SK-N-SH (cell line): ENCODE data around the gene BZW2. TPM values are rescaled to one million over a fixed set of nuclear protein-coding genes. Genes with fewer than 3 reads are reported as not detected.

Experiments
- CTCF ChIA-PET: fragments of 300-600, 350-600 bp; formaldehyde crosslinking; extraction: SDS; loops from one replicate; lab custom pipeline; 2021; lab: Yijun Ruan, JAX
- POLR2A ChIA-PET: fragments of 350-600 bp; sonication (Branson Sonifier 250); formaldehyde crosslinking; extraction: SDS; loops from one replicate; lab custom pipeline; 2020; ENCODE audit warnings: antibody characterized with exemption, inconsistent platforms; lab: Yijun Ruan, JAX
- DNase-seq: peaks from one replicate; pipeline ENCODE4 v3.0.0; 2012
- H2AFZ ChIP-seq: fragments of 200-600 bp; sonication (generic); 2 replicates; pipeline ENCODE4 v1.8.1; 2016; ENCODE audit warnings: antibody characterized with exemption, mild to moderate bottlenecking, low read depth
- H3F3A ChIP-seq: fragments of 200-600 bp; sonication (generic); replicated peaks from 2 replicates; pipeline ENCODE3; 2016; ENCODE audit warnings: antibody characterized with exemption, mild to moderate bottlenecking; ENCODE audit not compliant: insufficient read depth
- H3K27ac ChIP-seq, 2 experiments: fragments of 200-500 bp in 1 of 2; fragments of 200-600 bp in 1 of 2; sonication (Bioruptor generic) in 1 of 2; sonication (generic), shearing (Covaris generic) in 1 of 2; 2 replicates each; pipeline versions ENCODE4 v1.5.1 to v1.6.1; 2014 to 2016; ENCODE audit warnings: low read depth in 2 of 2, inconsistent platforms in 1 of 2, low read length in 1 of 2, mild to moderate bottlenecking in 1 of 2, mixed read lengths in 1 of 2
- H3K27me3 ChIP-seq: fragments of 200-600 bp; sonication (generic), shearing (Covaris generic); 2 replicates; pipeline ENCODE4 v1.6.1; 2016; ENCODE audit warnings: mixed run types; ENCODE audit not compliant: insufficient read depth
- H3K36me3 ChIP-seq, 2 experiments: fragments of 200-500 bp in 1 of 2; fragments of 200-600 bp in 1 of 2; sonication (Bioruptor generic) in 1 of 2; sonication (generic) in 1 of 2; replicated peaks in 1 of 2; 2 replicates each; pipeline versions ENCODE3 to v1.5.1; 2014 to 2016; ENCODE audit warnings: low read length in 1 of 2, mild to moderate bottlenecking in 1 of 2; ENCODE audit not compliant: insufficient read depth in 2 of 2, control insufficient read depth in 1 of 2
- H3K4me1 ChIP-seq, 2 experiments: fragments of 200-500 bp in 1 of 2; fragments of 200-600 bp in 1 of 2; sonication (Bioruptor generic) in 1 of 2; sonication (generic), shearing (Covaris generic) in 1 of 2; 2 replicates each; pipeline versions ENCODE4 v1.5.1 to v1.6.1; 2014 to 2016; ENCODE audit warnings: low read depth in 1 of 2, low read length in 1 of 2, mixed run types in 1 of 2; ENCODE audit not compliant: insufficient read depth in 2 of 2, control insufficient read depth in 1 of 2
- H3K4me2 ChIP-seq: fragments of 200-600 bp; sonication (generic), shearing (Covaris generic); 2 replicates; pipeline ENCODE4 v1.6.1; 2017; ENCODE audit warnings: mixed run types
- H3K4me3 ChIP-seq, 2 experiments: fragments of 200-500 bp in 1 of 2; fragments of 200-600 bp in 1 of 2; sonication (Bioruptor generic) in 1 of 2; sonication (generic), shearing (Covaris generic) in 1 of 2; 2 replicates each; pipeline versions ENCODE4 v1.5.1 to v1.8.1; 2014 to 2016; ENCODE audit warnings: low read depth in 2 of 2, inconsistent platforms in 1 of 2, low read length in 1 of 2, mild to moderate bottlenecking in 1 of 2, mixed read lengths in 1 of 2, moderate library complexity in 1 of 2
- H3K79me2 ChIP-seq: fragments of 200-600 bp; sonication (generic); 2 replicates; pipeline ENCODE4 v1.8.1; 2017; ENCODE audit warnings: mild to moderate bottlenecking; ENCODE audit not compliant: insufficient read depth
- H3K9ac ChIP-seq: fragments of 200-600 bp; sonication (generic); 2 replicates; pipeline ENCODE4 v1.6.1; 2017; ENCODE audit warnings: mixed run types
- H3K9me2 ChIP-seq: fragments of 200-600 bp; sonication (generic); 2 replicates; pipeline ENCODE4 v1.6.1; 2017; ENCODE audit warnings: mixed run types
- H3K9me3 ChIP-seq: fragments of 200-600 bp; sonication (generic); 2 replicates; pipeline ENCODE4 v1.6.1; 2017; ENCODE audit warnings: mixed run types, mild to moderate bottlenecking, moderate library complexity
- H4K20me1 ChIP-seq: fragments of 200-600 bp; sonication (generic); 2 replicates; pipeline ENCODE4 v1.6.1; 2017; ENCODE audit warnings: mild to moderate bottlenecking, mixed run types; ENCODE audit not compliant: insufficient read depth
- CHD2 ChIP-seq: fragments of 150-350 bp; IDR thresholded peaks from 2 replicates; pipeline ENCODE4 v1.6.1; 2018; ENCODE audit warnings: low read length; ENCODE audit not compliant: partially characterized antibody
- ELF1 ChIP-seq: IDR thresholded peaks from 2 replicates; pipeline ENCODE4 v1.4.0; 2012
- EP300 ChIP-seq, 2 experiments: IDR thresholded peaks; 2 replicates each; pipeline versions ENCODE4 v1.4.0 to v1.6.1; 2012; ENCODE audit warnings: borderline replicate concordance in 1 of 2, low read depth in 1 of 2, low read length in 1 of 2
- FOXM1 ChIP-seq: IDR thresholded peaks from 2 replicates; pipeline ENCODE4 v1.4.0; 2012; ENCODE audit warnings: low read depth, mild to moderate bottlenecking
- GATA2 ChIP-seq: sonication (generic); formaldehyde crosslinking; IDR thresholded peaks from 2 replicates; pipeline ENCODE4 v1.5.0; 2020; ENCODE audit warnings: mild to moderate bottlenecking, missing genetic modification reagents
- MEF2A ChIP-seq: IDR thresholded peaks from 2 replicates; pipeline ENCODE4 v1.4.0; 2012; ENCODE audit warnings: low read depth, borderline replicate concordance
- MXI1 ChIP-seq: IDR thresholded peaks from 2 replicates; pipeline ENCODE4 v1.6.1; 2012; ENCODE audit warnings: mild to moderate bottlenecking, low read depth, low read length, improper control_type of control experiment
- NFIC ChIP-seq: IDR thresholded peaks from 2 replicates; pipeline ENCODE4 v1.4.0; 2012; ENCODE audit warnings: borderline replicate concordance
- RAD21 ChIP-seq: IDR thresholded peaks from 2 replicates; pipeline ENCODE4 v1.6.1; 2012; ENCODE audit warnings: mild to moderate bottlenecking, low read length
- RFX5 ChIP-seq: IDR thresholded peaks from 2 replicates; pipeline ENCODE4 v1.6.1; 2012; ENCODE audit warnings: mild to moderate bottlenecking, improper control_type of control experiment, low read length
- SIN3A ChIP-seq: IDR thresholded peaks from 2 replicates; pipeline ENCODE4 v1.6.1; 2012; ENCODE audit warnings: low read depth, mild to moderate bottlenecking, low read length, moderate library complexity, borderline replicate concordance
- SMC3 ChIP-seq: IDR thresholded peaks from 2 replicates; pipeline ENCODE4 v1.6.1; 2012; ENCODE audit warnings: low read depth, low read length, improper control_type of control experiment
- TEAD4 ChIP-seq: IDR thresholded peaks from 2 replicates; pipeline ENCODE4 v1.4.0; 2012; ENCODE audit warnings: mild to moderate bottlenecking, borderline replicate concordance; ENCODE audit not compliant: insufficient read depth
- YY1 ChIP-seq: IDR thresholded peaks from 2 replicates; pipeline ENCODE4 v1.4.0; 2012; ENCODE audit warnings: low read depth, mild to moderate bottlenecking
- WGBS: methylation state at CpG from one replicate; pipeline ENCODE4 v1.1.6; 2017; ENCODE audit warnings: low lambda C conversion rate; 5-methylcytosine and 5-hydroxymethylcytosine counted together
- polyA plus RNA-seq, 3 experiments: library from polyadenylated mRNA; depleted of rRNA; stranded (reverse); fragments of >200 nt; gene quantifications; 2 replicates each; pipeline ENCODE4 v1.2.3, GENCODE V29; 2012
- TF ChIP-seq, protein P1 (sequence below): fragments of 200-600 bp; sonication (generic); IDR thresholded peaks from 2 replicates; pipeline ENCODE4 v1.6.1; 2017; ENCODE audit warnings: antibody characterized with exemption, mild to moderate bottlenecking, moderate library complexity

The BZW2 gene
- polyA plus RNA-seq, 1 of the 3 experiments (the other 2 are of a cell fraction), result 71.9 TPM

DNA sequence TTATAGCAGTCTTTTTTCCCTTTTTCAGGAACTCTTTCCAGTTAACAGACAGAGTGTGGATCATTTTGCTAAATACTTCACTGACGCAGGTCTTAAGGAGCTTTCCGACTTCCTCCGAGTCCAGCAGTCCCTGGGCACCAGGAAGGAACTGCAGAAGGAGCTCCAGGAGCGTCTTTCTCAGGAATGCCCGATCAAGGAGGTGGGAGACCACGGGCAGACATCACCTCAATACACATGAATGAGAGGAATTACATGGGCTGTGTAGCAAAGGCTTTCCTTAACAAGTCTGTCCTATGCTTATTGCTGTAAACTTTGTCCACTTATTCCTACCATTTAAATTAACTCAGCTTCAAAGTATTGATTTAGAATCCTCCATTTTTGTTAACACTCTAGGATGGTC is 48.8 kb downstream of the BZW2 start:
- Histone ChIP-seq H2AFZ (no peak overlapping the region), H3K79me2 (no peaks in the 10 kb centered on the region), H3F3A (peaks cover 13% of the 10 kb centered on the region), H3K9me3 (no peaks in the 10 kb centered on the region), H3K4me1 (peaks cover 0 to 20% of the 10 kb centered on the region in 2 experiments; a peak in 1 of 4 replicates), H3K4me2 (no peak overlapping the region), H3K9me2 (no peaks in the 10 kb centered on the region), H3K9ac (no peak overlapping the region), H3K36me3 (peaks cover 60 to 82% of the 10 kb centered on the region in 2 experiments), H3K27me3 (no peaks in the 10 kb centered on the region), H3K27ac (no peak overlapping the region), H3K4me3 (no peak overlapping the region), H4K20me1 (no peaks in the 10 kb centered on the region)
- no peak for DNase-seq
- 92% methylated on average over 6 of the region's 6 CpGs for WGBS
- ChIA-PET POLR2A (no interaction called here), CTCF (interaction anchor here (0.7 to 3.5 kb wide), 15 partner anchors 8 to 231 kb away, joined by 3 to 34 read pairs (median 5); partner anchors contain the start of gene TSPAN13)
- TF ChIP-seq MEF2A, result no peak
- no peak for TF ChIP-seq EP300 (IDR thresholded peaks at IDR 0.05; ENCODE audit: borderline replicate concordance in 1 of 2, low read depth in 1 of 2, low read length in 1 of 2)
- TF ChIP-seq MXI1, result no peak
- no peak for TF ChIP-seq YY1

DNA sequence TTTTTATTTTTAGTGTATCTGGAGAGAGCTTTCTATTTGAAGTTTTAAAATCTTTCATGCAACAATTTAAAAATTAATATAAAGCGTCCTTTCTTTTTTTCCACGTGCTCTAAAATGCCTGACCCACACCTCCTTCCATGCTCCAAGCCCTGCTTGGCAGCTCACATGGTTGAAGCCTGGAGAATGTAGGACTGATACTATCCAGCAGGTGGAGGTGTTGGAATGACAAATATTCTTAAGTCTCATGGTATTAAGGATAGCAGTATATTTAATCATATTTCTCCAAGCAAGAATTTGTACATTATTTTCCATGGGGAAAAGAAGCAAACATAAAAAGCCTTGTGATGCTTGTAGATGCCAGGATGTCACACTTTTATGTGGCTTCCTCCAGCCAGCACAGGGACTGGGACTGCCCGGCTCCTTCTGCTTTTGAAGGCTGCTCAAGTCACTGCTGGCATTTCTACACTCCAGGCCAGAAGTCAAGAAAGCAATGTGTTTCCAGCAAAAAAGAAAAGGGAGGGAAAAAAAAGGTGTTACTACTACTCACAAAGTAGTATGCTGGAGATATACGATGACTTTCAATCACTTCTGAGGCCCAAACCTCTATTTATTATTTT is 49.7 kb downstream of the BZW2 start:
- no peaks in the 10 kb centered on the region for H4K20me1 ChIP-seq
- DNase-seq, result peak; percentile 39
- no peak overlapping the region for H3K27ac ChIP-seq
- no peak overlapping the region for H3K4me3 ChIP-seq
- H2AFZ ChIP-seq, result no peak overlapping the region
- peaks cover 13% of the 10 kb centered on the region for H3F3A ChIP-seq
- H3K4me1 ChIP-seq, result peaks cover 0 to 20% of the 10 kb centered on the region in 2 experiments; a peak in 1 of 4 replicates
- no peaks in the 10 kb centered on the region for H3K27me3 ChIP-seq
- ChIA-PET CTCF (interaction anchor here (0.5 to 3.5 kb wide), 19 partner anchors 9 to 230 kb away, joined by 3 to 34 read pairs (median 5); no protein-coding TSS in a partner anchor), POLR2A (no interaction called here)
- no peak overlapping the region for H3K9ac ChIP-seq
- 75% methylated on average over 4 of the region's 4 CpGs for WGBS
- H3K9me2 ChIP-seq, result no peaks in the 10 kb centered on the region
- H3K9me3 ChIP-seq, result no peaks in the 10 kb centered on the region
- no peak overlapping the region for H3K4me2 ChIP-seq
- TF ChIP-seq RFX5 (no peak), CHD2 (no peak), GATA2 (CRISPR knock-in tag) (no peak), TEAD4 (no peak), FOXM1 (no peak), RAD21 (peak; percentile 76), MXI1 (peak; percentile 43; the same call in 1 of the 2 replicates), NFIC (no peak), ELF1 (no peak), SMC3 (peak; percentile 42; the same call in 1 of the 2 replicates), SIN3A (no peak)
- TF ChIP-seq, protein P1, sequence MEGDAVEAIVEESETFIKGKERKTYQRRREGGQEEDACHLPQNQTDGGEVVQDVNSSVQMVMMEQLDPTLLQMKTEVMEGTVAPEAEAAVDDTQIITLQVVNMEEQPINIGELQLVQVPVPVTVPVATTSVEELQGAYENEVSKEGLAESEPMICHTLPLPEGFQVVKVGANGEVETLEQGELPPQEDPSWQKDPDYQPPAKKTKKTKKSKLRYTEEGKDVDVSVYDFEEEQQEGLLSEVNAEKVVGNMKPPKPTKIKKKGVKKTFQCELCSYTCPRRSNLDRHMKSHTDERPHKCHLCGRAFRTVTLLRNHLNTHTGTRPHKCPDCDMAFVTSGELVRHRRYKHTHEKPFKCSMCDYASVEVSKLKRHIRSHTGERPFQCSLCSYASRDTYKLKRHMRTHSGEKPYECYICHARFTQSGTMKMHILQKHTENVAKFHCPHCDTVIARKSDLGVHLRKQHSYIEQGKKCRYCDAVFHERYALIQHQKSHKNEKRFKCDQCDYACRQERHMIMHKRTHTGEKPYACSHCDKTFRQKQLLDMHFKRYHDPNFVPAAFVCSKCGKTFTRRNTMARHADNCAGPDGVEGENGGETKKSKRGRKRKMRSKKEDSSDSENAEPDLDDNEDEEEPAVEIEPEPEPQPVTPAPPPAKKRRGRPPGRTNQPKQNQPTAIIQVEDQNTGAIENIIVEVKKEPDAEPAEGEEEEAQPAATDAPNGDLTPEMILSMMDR, result peak; percentile 77
- H3K36me3 ChIP-seq, result peaks cover 58 to 85% of the 10 kb centered on the region in 2 experiments
- no peaks in the 10 kb centered on the region for H3K79me2 ChIP-seq
